ENCODE measurements around the gene PPIE.

Gene PPIE

DNA sequence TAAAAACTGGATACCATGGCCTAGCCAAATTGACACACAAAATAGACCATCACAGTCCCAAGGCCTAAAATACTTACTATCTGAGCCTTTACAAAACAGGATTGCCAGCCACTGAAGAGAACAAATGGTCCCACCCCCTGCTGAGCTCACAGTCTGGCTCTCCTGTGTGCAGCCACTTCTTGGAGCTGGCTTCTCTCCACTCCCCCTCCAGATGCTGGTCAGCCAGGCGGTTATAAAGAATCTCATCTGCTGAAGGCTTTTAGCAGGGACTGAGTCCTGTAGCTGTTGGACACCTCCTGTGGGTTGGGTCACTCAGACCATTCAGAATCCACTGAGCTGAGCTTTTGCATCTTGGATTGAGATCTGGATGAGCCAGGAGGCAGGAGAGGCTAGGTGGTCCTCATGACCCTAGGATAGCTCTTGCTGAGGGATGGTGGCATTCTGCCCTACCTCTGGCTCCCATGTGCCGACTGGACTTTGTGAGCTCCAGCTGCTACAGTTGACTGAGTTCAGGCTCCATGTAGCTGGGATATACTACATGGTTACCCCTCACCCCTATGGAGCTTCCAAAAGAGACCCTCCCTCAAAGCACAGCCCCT lies 16.3 kb downstream of the PPIE start:
- TF ChIP-seq TCF4 (CRISPR knock-in tag; IDR thresholded peaks at IDR 0.05; ENCODE audit: borderline replicate concordance) (no peak), ARNTL (CRISPR knock-in tag; IDR thresholded peaks at IDR 0.05; ENCODE audit: borderline replicate concordance, low read depth) (no peak), GLIS3 (CRISPR knock-in tag; IDR thresholded peaks at IDR 0.05) (no peak)
- ATAC-seq: no peak

DNA sequence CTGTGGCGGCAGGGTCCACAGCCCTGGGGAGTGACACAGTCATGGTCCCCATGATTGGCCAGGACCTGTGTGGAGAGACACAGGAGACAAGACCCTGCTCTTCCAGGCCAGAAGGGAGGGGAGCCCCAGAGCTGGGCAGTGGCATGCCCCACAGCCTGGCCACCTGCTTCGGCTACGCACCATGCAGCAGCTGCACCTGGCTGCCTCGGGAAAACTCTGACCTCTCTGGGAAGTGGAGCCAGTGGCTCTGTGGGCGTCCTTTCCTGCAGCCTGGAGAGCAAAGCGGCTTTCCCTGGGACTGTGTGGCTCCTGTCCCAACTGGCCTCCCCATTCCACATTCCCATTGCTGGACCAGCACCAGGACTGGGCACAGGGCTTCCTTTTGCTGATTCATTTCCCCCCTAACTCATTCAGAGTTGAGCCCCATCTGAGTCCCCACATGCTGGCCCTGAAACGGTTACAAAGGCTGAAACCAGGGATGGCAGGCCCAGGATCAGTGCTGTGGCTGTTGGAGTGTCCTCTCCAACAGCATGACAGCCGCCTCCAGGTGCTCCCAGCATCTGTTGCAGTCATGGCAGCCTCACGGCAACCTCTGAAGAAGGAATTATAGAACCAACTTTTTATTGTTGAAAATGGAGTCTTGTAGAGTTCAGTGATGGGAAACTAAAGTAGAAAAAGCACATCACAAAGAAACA lies 17.4 kb downstream of the PPIE start:
- TF ChIP-seq ZFP3 (CRISPR knock-in tag; IDR thresholded peaks at IDR 0.05) (no peak), ESRRG (CRISPR knock-in tag; IDR thresholded peaks at IDR 0.05) (no peak), ZC3H10 (CRISPR knock-in tag; IDR thresholded peaks at IDR 0.05) (no peak), ZNF70 (CRISPR knock-in tag; IDR thresholded peaks at IDR 0.05) (no peak), PPARA (CRISPR knock-in tag; IDR thresholded peaks at IDR 0.05; ENCODE audit: borderline replicate concordance) (no peak), CSDC2 (CRISPR knock-in tag; IDR thresholded peaks at IDR 0.05) (no peak), TOX (CRISPR knock-in tag; IDR thresholded peaks at IDR 0.05; ENCODE audit: borderline replicate concordance) (no peak), SNAI2 (CRISPR knock-in tag; IDR thresholded peaks at IDR 0.05) (no peak), BACH2 (CRISPR knock-in tag; IDR thresholded peaks at IDR 0.05; ENCODE audit: borderline replicate concordance) (no peak), TCF4 (CRISPR knock-in tag; IDR thresholded peaks at IDR 0.05; ENCODE audit: borderline replicate concordance) (no peak), ARNTL (CRISPR knock-in tag; IDR thresholded peaks at IDR 0.05; ENCODE audit: borderline replicate concordance, low read depth) (no peak)
- TF ChIP-seq, protein P1, sequence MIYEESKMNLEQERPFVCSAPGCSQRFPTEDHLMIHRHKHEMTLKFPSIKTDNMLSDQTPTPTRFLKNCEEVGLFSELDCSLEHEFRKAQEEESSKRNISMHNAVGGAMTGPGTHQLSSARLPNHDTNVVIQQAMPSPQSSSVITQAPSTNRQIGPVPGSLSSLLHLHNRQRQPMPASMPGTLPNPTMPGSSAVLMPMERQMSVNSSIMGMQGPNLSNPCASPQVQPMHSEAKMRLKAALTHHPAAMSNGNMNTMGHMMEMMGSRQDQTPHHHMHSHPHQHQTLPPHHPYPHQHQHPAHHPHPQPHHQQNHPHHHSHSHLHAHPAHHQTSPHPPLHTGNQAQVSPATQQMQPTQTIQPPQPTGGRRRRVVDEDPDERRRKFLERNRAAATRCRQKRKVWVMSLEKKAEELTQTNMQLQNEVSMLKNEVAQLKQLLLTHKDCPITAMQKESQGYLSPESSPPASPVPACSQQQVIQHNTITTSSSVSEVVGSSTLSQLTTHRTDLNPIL (CRISPR knock-in tag; IDR thresholded peaks at IDR 0.05; ENCODE audit: low read depth): no peak
- TF ChIP-seq, protein P2, sequence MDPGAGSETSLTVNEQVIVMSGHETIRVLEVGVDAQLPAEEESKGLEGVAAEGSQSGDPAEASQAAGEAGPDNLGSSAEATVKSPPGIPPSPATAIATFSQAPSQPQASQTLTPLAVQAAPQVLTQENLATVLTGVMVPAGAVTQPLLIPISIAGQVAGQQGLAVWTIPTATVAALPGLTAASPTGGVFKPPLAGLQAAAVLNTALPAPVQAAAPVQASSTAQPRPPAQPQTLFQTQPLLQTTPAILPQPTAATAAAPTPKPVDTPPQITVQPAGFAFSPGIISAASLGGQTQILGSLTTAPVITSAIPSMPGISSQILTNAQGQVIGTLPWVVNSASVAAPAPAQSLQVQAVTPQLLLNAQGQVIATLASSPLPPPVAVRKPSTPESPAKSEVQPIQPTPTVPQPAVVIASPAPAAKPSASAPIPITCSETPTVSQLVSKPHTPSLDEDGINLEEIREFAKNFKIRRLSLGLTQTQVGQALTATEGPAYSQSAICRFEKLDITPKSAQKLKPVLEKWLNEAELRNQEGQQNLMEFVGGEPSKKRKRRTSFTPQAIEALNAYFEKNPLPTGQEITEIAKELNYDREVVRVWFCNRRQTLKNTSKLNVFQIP (CRISPR knock-in tag; IDR thresholded peaks at IDR 0.05; ENCODE audit: borderline replicate concordance, low read depth): no peak
- TF ChIP-seq, protein P3, sequence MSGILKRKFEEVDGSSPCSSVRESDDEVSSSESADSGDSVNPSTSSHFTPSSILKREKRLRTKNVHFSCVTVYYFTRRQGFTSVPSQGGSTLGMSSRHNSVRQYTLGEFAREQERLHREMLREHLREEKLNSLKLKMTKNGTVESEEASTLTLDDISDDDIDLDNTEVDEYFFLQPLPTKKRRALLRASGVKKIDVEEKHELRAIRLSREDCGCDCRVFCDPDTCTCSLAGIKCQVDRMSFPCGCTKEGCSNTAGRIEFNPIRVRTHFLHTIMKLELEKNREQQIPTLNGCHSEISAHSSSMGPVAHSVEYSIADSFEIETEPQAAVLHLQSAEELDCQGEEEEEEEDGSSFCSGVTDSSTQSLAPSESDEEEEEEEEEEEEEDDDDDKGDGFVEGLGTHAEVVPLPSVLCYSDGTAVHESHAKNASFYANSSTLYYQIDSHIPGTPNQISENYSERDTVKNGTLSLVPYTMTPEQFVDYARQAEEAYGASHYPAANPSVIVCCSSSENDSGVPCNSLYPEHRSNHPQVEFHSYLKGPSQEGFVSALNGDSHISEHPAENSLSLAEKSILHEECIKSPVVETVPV (CRISPR knock-in tag; IDR thresholded peaks at IDR 0.05): no peak
- TF ChIP-seq, protein P4, sequence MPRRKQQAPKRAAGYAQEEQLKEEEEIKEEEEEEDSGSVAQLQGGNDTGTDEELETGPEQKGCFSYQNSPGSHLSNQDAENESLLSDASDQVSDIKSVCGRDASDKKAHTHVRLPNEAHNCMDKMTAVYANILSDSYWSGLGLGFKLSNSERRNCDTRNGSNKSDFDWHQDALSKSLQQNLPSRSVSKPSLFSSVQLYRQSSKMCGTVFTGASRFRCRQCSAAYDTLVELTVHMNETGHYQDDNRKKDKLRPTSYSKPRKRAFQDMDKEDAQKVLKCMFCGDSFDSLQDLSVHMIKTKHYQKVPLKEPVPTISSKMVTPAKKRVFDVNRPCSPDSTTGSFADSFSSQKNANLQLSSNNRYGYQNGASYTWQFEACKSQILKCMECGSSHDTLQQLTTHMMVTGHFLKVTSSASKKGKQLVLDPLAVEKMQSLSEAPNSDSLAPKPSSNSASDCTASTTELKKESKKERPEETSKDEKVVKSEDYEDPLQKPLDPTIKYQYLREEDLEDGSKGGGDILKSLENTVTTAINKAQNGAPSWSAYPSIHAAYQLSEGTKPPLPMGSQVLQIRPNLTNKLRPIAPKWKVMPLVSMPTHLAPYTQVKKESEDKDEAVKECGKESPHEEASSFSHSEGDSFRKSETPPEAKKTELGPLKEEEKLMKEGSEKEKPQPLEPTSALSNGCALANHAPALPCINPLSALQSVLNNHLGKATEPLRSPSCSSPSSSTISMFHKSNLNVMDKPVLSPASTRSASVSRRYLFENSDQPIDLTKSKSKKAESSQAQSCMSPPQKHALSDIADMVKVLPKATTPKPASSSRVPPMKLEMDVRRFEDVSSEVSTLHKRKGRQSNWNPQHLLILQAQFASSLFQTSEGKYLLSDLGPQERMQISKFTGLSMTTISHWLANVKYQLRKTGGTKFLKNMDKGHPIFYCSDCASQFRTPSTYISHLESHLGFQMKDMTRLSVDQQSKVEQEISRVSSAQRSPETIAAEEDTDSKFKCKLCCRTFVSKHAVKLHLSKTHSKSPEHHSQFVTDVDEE (CRISPR knock-in tag; IDR thresholded peaks at IDR 0.05): no peak
- TF ChIP-seq, protein P5, sequence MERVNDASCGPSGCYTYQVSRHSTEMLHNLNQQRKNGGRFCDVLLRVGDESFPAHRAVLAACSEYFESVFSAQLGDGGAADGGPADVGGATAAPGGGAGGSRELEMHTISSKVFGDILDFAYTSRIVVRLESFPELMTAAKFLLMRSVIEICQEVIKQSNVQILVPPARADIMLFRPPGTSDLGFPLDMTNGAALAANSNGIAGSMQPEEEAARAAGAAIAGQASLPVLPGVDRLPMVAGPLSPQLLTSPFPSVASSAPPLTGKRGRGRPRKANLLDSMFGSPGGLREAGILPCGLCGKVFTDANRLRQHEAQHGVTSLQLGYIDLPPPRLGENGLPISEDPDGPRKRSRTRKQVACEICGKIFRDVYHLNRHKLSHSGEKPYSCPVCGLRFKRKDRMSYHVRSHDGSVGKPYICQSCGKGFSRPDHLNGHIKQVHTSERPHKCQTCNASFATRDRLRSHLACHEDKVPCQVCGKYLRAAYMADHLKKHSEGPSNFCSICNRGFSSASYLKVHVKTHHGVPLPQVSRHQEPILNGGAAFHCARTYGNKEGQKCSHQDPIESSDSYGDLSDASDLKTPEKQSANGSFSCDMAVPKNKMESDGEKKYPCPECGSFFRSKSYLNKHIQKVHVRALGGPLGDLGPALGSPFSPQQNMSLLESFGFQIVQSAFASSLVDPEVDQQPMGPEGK (CRISPR knock-in tag; IDR thresholded peaks at IDR 0.05; ENCODE audit: borderline replicate concordance): no peak
- no peak for ATAC-seq

DNA sequence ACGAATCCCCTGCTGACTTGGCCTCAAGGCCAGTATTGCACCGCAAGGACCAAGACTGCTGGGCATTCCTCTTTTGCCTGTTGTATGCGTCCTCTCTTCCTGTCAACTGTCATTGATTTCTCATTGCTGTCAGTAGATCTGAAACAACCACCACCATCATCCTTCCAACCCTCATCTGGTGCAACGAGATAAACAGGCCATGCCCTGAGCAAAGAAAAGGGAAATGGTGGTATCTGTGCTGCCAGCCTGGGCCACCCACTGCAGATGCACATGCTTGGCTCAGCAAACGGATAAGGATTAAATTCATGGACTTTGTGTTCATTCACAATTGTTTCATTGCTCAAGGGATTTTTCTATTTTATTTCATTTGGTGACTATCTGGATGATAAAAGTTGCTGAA lies 18.8 kb downstream of the PPIE start:
- no peak for ATAC-seq
- TF ChIP-seq ESRRG (CRISPR knock-in tag; IDR thresholded peaks at IDR 0.05): no peak
- TF ChIP-seq SNAI2 (CRISPR knock-in tag; IDR thresholded peaks at IDR 0.05): no peak
- TF ChIP-seq ZNF8 (CRISPR knock-in tag; IDR thresholded peaks at IDR 0.05): no peak
- TF ChIP-seq OSR1 (CRISPR knock-in tag; IDR thresholded peaks at IDR 0.05): no peak
- TF ChIP-seq ISL1 (CRISPR knock-in tag; IDR thresholded peaks at IDR 0.05): no peak
- TF ChIP-seq, protein P2 (CRISPR knock-in tag; IDR thresholded peaks at IDR 0.05; ENCODE audit: borderline replicate concordance, low read depth): no peak
- no peak for TF ChIP-seq CSDC2 (CRISPR knock-in tag; IDR thresholded peaks at IDR 0.05)
- TF ChIP-seq TOX (CRISPR knock-in tag; IDR thresholded peaks at IDR 0.05; ENCODE audit: borderline replicate concordance): no peak
- TF ChIP-seq, protein P3 (CRISPR knock-in tag; IDR thresholded peaks at IDR 0.05): no peak
- TF ChIP-seq, protein P4 (CRISPR knock-in tag; IDR thresholded peaks at IDR 0.05): no peak
- no peak for TF ChIP-seq BACH2 (CRISPR knock-in tag; IDR thresholded peaks at IDR 0.05; ENCODE audit: borderline replicate concordance)
- no peak for TF ChIP-seq PPARA (CRISPR knock-in tag; IDR thresholded peaks at IDR 0.05; ENCODE audit: borderline replicate concordance)
